HFF-Myc (cell line): ENCODE data around the gene IKZF2.

Experiments
- DNase-seq: peaks from one replicate; pipeline ENCODE4 v3.0.0-alpha.2; 2011; ENCODE audit warnings: low read depth; ENCODE audit errors: extremely low read depth
- H3K4me3 ChIP-seq: replicated peaks from 2 replicates; pipeline ENCODE4 v1.5.1; 2011; ENCODE audit warnings: low read depth, mild to moderate bottlenecking, control low read depth, low read length
- TF ChIP-seq, protein P1 (sequence below): IDR thresholded peaks from 2 replicates; pipeline ENCODE4 v1.5.1; 2012; ENCODE audit warnings: mild to moderate bottlenecking, low read depth, low read length, control low read depth; ENCODE audit errors: missing control alignments

IKZF2 gene

DNA sequence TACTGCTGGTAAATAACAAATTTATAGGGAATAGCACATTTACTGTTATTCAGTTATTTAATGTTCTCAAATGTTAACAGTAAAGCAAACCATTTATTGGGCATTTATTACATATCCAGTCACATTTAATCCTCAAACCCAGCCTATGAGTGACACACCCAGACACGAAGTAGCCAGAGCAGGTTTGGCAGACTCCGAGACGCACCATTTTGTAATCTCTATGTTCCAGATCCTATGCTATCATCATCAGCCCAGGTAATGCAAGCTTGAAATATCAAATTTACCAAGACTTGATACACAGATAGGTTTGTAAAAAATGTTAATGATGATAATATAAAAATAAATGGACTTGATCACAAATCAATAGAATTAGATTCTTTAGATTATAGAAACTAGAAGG is 131.1 kb downstream of the IKZF2 start:
- TF ChIP-seq, protein P1, sequence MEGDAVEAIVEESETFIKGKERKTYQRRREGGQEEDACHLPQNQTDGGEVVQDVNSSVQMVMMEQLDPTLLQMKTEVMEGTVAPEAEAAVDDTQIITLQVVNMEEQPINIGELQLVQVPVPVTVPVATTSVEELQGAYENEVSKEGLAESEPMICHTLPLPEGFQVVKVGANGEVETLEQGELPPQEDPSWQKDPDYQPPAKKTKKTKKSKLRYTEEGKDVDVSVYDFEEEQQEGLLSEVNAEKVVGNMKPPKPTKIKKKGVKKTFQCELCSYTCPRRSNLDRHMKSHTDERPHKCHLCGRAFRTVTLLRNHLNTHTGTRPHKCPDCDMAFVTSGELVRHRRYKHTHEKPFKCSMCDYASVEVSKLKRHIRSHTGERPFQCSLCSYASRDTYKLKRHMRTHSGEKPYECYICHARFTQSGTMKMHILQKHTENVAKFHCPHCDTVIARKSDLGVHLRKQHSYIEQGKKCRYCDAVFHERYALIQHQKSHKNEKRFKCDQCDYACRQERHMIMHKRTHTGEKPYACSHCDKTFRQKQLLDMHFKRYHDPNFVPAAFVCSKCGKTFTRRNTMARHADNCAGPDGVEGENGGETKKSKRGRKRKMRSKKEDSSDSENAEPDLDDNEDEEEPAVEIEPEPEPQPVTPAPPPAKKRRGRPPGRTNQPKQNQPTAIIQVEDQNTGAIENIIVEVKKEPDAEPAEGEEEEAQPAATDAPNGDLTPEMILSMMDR: no peak
- no peak overlapping the region for H3K4me3 ChIP-seq
- no peak for DNase-seq

DNA sequence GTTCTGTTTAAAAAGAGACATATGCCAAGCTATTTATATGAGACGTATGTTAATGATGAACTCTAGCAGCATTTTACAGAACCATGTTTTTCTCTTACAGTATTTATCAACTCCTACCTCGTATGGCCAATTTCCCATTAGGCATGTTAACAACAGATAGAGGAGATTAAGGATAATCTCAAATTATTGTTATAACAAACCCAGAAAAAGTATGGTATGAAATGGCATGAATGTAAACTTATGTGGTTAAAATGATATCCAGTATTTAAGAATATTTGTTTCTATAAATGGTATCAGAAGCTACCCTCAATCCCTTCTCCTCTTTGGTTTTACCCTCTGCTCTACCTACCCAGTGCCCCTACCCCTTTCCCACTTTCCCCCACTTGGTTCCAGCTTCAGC is 132.0 kb downstream of the IKZF2 start:
- DNase-seq: no peak
- TF ChIP-seq, protein P1: no peak
- H3K4me3 ChIP-seq: no peak overlapping the region

DNA sequence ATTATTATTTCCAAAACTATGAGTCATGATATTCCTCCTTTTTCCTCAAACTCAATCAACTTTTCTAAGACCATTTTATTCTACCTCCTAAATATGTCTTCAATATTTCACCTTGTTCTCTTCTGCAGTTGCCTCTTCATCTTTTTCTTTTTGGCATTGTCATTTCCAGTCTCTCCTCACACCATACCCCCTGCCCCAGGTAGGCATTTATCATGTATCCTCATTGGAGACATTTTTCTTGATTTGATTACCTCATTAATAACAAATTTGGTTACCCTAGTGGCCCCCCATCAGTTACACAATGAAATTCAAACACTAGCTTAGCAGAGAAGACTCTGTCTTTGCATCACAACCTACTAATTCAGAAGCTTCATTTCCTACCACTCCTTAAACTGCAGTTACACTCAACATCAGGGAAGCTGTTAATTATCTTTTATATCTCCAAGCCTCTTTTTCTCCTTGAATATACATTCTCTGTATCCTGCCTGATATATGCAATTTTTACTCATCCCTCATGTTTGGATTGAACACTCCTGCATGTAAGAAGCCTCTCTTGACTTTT is 133.0 kb downstream of the IKZF2 start:
- TF ChIP-seq, protein P1: no peak
- no peak for DNase-seq
- no peak overlapping the region for H3K4me3 ChIP-seq

DNA sequence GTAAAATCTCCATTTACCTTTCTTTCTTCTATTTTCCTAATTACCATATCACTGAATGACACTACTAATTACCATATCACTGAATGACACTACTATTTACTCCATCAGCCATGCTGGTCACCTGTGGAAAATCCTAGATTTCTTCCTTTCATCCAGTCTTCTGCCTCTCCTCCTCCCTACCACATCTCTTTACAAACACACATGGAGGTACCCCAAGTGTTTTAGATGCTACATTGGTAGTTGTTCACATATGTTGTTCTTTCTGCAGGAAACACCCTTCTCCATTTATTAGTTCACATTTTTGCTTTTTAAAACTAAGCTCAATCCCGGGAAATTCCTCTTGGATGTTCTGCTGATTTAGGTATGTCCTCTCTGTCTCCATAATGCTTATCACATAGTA is 134.0 kb downstream of the IKZF2 start:
- no peak overlapping the region for H3K4me3 ChIP-seq
- no peak for DNase-seq
- TF ChIP-seq, protein P1: no peak

DNA sequence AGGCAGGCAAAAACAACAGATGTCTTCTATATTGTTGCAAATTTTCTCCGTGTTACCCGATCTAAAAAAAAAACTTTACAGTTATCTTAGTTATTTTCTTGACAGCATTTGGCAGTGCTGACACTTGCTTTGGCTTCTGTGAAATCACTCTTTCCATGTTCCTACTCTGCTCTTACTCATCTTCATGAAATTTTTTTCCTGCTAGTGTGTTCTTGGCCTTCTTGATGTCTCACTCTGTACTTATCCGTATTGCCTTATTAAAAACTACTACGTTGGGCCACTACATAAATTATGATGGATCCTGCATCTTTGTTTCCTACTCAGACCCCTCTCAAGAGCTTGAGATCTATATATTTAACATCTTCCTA is 134.4 kb downstream of the IKZF2 start:
- no peak overlapping the region for H3K4me3 ChIP-seq
- TF ChIP-seq, protein P1: no peak
- no peak for DNase-seq

DNA sequence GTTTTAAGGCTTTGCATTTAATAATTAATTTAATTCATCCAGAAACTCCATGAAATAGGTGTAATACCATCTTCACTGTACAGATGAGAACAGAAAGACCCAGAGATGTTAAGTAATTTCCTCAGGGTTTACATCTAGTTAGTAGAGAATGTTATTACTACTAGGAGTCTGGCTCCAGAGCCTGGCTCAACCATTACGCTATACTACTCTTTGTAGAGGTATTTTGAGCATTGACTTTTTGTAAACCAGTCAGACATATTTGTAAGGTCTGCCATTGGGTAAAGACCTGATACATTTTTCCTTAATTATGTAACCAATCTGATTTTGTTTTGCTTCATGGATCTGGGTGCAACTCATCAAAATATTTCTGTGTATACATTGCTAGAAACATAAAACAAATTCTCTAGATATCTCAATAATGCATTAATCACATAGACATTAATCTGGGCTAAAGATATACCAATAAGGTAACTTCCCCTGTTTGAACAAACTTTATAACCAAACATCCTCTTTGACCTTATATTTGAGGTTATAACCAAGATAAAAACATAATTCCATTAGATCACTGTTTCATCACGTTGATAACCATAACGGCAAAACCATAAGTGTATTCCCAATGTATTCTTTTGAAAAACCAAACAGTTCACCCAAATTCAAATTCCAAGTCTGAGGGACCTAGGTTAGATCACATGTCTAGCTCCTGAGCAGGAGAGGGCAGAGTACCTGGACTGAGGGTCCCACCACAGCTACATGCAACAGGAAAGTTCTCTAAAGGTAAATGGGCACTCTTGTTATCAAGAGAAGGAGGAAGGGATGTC is 135.0 kb downstream of the IKZF2 start:
- no peak for DNase-seq
- H3K4me3 ChIP-seq: no peak overlapping the region
- TF ChIP-seq, protein P1: no peak
